GM19238 (cell line): ENCODE results near the gene MED27.
"Not testable (repeated sequence)": the region's sequence is repeated elsewhere in the genome, so short reads cannot be mapped to it uniquely, and the experiment has no call there.

Source experiments
- DNase-seq: peaks from one replicate; pipeline ENCODE4 v3.0.0; 2011; ENCODE audit warnings: low spot score; ENCODE audit not compliant: insufficient read length

MED27 gene

GRCh38 chr9:131926360-131926922 lies 153.2 kb downstream of the MED27 start:
- DNase-seq, result no peak

DNA sequence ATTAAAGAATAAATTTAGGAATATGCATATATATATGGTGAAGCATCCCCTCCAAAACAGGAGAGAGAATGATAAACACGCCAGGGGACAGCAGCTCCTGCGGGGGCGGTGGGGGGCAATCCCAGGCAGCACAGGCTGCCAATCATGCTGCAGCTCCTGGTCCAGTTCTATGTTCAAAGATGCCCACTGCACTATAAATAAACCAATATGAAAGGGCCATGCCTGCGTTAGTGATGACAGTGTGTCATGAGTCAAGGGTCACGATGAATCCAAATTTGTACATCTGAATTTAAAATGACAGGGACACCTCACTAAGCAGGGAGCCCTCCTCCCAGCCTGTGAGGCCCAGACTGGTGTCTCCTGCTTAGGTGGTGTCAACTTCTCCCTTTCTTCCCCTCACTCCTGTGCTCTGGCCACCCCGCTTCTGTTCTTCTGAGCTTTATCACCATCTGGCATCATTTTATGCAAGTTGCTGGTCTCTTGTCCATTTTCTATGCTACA lies 153.9 kb downstream of the MED27 start:
- DNase-seq, result no peak

- no peak for DNase-seq
Measured at GRCh38 chr9:131923766-131924165, 155.9 kb downstream of the MED27 start.

GRCh38 chr9:131923132-131923671 lies 156.5 kb downstream of the MED27 start:
- DNase-seq, result no peak

DNA sequence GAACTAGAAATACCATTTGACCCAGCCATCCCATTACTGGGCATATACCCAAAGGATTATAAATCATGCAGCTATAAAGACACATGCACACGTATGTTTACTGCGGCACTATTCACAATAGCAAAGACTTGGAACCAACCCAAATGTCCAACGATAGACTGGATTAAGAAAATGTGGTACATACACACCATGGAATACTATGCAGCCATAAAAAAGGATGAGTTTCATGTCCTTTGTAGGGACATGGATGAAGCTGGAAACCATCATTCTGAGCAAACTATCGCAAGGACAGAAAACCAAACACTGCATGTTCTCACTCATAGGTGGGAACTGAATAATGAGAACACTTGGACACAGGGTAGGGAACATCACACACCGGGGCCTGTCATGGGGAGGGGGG lies 158.0 kb downstream of the MED27 start:
- not testable (repeated sequence) for DNase-seq

DNA sequence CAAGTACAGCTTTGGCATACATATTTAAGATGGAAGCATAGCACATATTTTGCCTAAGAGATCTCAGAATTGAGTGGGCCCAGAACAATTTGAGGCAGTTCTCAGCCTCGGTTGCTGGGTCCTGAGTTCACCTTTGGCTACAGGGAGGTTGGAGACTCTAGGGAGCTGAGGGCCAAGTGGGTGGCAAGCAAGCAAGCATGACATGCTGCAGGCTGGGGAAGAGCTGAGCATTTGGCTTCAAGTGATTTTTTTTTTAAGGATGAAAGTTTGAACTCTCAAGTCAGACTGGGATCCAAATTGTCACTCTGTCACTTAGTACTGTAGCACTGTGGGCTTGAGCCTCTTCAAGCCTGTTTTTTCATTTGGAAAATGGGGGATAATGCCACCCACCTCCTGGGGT lies 160.5 kb downstream of the MED27 start:
- no peak for DNase-seq

DNA sequence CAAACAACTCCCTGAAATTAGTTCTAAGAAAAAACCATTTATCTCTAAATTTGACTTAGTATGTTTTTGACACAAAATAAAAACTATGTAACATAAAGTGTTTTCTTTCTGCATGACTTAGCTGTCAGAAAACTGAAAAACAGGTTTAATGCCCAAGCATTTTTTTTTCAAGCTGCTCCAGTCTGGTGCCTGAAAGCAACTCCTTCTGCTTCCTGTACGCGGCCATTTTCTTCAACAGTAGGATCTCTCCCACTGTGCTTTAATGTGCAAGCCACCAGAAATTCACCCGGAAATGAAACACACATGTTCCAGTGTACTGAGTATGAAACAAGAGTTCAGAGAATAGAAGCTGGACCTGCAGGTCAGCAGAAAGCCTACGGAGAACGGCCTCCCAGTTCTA lies 161.2 kb downstream of the MED27 start:
- DNase-seq, result no peak

GRCh38 chr9:131917009-131917408 lies 162.7 kb downstream of the MED27 start:
- DNase-seq, result no peak

DNA sequence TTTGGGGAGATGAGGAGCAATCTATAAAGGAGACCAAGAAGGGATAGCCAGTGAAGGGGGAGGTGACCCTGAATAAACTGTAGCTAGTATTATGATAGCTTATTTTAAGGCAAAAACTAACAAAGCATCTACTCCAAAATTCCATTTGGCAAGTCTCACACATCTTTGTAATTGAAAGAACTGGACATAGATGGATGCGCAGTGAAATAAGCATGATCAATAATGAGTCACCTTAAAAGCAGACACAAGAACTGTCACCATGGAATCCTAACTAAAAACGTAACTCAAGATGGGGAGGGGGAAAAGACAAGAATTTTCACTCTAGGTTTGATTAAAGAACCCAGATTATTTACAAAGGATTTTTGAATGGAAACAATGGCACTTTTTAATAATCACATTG lies 164.5 kb downstream of the MED27 start:
- DNase-seq, result no peak

DNA sequence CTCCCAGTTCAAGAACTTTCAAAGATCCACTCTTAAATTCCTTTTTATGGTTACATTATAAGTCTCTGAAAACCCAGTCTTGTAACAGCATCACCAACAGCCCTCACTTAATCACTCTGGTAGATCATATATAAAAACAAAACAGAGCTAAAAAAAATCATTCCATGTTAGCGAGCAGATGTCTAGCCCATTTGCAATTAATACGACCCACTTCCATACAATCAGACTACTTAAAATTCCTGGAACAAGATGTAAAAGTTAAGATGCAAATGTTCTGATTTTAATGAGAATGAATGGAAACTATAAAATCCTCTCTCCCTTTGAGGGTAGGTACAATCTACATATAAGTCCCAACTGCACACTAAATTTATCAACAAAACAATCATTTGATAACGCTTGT lies 167.0 kb downstream of the MED27 start:
- no peak for DNase-seq

DNA sequence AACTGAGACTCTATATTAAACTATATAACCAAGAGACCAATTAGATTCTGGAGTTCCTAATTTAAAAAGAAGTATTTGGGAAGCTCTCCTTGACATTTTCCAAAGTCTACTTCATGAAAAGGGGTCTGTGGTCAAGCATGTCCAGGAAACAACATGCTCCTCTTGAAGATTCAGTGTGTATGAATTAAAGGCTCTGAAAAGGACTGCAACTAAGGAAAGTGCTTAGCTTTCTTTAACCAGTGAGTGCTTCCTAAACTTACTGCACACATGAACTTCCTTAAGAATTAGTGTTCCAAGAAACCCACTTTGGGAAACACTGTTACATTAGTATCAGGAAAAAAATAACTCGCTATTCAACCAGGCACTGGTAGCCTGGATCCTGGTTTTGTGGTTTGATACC lies 167.6 kb downstream of the MED27 start:
- DNase-seq, result no peak

DNA sequence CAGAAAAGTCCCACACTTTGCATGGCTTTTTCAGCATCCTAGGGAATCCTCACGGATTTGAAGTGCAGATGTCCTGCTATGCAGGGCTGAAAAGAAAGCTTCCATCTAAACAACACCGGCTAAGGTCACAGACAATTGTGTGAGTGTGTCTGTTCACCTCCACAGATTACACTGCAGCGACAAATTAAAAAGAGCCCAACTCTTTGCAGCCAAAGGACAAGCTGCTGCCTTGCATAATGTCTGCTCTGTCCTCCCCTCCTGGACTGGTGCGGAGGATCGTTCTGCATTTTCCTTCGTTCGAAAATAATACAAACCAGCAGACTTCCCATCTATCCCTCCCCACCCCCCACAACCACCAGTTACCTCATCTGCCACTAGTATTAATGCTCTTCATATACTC lies 169.1 kb downstream of the MED27 start:
- DNase-seq, result no peak

DNA sequence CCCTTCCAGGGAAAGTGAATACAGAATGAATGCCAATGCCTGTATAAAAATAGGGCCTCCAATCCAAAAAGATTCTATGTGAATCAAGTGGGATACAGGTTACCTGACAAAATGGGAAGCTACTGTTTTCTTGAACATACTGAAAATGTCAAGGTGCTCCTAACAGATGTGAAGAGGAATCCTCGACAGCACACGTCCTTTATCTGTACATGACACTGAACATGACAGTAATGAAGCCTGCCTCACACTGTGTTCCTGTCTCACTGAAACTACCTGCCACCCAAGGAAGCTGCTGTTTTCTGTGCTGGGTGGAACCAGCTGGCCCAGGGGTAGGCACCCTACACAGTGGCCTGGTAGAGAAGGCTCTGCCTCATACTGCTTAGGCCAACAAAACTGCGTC lies 174.5 kb downstream of the MED27 start:
- DNase-seq, result no peak

DNA sequence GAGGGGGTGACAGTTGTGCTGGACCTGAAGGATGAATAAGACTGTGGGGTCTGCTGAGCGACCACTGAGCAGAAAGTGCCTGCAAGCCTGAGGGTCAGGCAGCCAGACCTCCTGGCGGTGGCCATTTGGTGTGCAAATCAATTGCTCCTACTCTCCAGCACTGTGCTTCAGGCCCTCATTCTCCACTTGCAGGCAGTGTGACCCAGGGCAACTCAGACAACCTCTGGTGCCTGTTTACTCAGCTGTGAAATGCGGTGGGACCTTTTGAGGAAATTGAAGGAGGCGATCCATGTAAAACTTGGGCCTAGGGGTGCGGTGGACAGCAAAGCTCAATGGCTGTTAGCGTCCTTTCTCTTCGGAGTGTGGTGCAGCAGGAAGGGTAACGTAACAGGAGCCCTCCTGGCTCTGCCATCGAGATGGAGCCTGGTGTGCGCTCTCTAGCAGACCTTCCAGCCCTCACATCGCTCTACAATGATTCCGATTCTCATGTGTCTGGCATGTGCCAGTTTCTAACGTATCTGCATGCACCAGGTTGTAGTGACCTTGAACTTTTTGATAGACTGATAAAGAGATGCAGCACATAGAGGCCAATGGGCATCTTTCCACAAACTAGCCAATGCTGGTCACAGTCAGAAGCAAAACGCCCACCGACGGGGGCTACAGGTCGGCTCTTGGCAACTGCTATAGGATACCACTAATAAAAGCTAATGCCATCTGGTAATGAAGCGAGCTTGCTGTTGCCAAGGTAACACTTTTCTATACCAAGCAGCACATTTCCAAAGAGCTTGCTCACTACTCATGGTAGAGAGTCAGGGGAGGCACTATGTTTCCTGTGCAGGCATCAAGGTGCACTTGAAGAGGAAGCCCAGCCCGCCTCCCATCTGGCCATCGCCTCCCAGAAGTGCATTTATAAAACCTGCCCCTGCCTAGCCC lies 180.1 kb downstream of the MED27 start:
- no peak for DNase-seq

DNA sequence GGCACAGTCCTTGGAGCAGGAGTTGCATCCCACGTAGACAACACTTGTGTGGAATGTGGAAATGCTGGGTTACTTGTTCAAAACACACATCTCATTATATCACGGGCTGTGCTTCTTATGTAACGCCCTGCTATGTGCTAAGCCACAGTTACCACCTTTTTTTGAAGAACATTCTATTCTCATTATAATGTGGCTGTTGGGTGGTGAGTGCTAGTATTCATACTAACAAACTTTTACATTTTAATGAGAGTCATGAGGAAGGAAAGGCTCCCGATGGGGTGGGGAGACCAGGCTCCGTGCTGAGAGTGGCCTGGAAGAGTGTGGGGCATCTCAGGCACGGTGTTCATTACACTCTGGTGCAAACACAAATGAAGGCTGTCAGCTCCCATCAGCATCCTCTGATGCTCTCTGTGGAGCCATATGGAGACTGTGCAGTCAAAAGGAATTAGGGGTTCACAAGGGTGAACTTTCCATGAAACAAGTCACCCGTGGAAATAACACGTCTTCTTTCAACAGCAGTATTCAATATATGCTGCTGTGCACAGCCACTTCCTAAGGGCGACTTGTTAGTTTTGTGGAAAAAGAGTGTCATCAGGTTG lies 186.7 kb downstream of the MED27 start:
- no peak for DNase-seq

- no peak for DNase-seq
Measured at GRCh38 chr9:131892162-131892707, 187.4 kb downstream of the MED27 start.

DNA sequence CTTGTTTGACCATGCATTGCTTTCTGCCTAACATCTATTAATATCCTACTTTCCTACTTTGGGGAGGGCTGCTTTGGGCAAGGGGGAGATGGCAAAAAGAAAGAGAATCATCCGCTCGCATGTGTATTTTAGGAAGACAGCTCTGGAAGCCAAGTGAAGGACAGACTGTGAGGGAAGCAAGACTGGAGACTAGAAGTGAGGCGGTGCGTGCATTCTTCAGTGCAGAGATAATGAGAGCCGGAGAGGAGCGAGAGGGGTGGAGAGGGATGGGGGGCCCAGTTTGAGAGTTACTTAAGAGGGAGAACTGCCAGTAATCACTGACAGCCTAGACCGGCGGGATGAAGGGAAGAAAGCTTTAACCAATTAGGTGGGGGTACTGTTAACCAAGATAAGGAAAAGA lies 188.1 kb downstream of the MED27 start:
- DNase-seq, result no peak

- DNase-seq, result no peak
Measured at GRCh38 chr9:131889437-131890251, 190.0 kb downstream of the MED27 start.

- no peak for DNase-seq
Measured at GRCh38 chr9:131888923-131889322, 190.7 kb downstream of the MED27 start.

DNA sequence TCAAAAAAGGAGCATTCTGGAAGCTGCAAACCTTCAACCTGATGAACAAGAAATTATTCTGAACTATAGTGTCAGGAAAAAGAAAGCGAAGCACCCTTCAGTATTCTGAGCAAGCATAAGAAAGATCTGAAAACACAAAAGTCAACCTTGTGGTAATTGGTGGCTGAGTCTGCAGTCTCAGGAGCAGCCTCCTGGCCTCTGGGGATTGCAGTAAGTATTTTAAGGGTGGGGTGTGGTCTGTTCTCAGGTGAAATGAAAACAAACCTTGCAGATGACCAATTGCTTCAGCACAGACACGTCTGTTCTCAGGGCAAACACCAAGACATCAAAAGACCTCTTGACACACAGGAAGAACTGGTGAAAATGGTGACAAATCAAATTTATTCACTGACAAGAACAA lies 192.0 kb downstream of the MED27 start:
- no peak for DNase-seq

GRCh38 chr9:131886826-131887225 lies 192.8 kb downstream of the MED27 start:
- no peak for DNase-seq
